ENCODE measurements around the gene PGM3.

PGM3 gene

GRCh38 chr6:83218646-83219045 lies 25.6 kb upstream of the PGM3 start:
- no peak for DNase-seq (ENCODE audit: low spot score)
- no peak overlapping the region for H3K27ac ChIP-seq
- TF ChIP-seq CTCF (IDR thresholded peaks at IDR 0.05): no peak
- H3K4me3 ChIP-seq: no peak overlapping the region

GRCh38 chr6:83216806-83217205 lies 23.7 kb upstream of the PGM3 start:
- no peak for TF ChIP-seq CTCF (IDR thresholded peaks at IDR 0.05)
- Histone ChIP-seq H3K27ac (no peak overlapping the region), H3K4me3 (no peak overlapping the region)
- no peak for DNase-seq (ENCODE audit: low spot score)

- H3K27ac ChIP-seq: peak overlapping the region; percentile 30 to 42
- H3K4me3 ChIP-seq: no peak overlapping the region
- peak; percentile 75 for DNase-seq (ENCODE audit: low spot score)
- peak; percentile 40 for TF ChIP-seq CTCF (IDR thresholded peaks at IDR 0.05)
Measured at GRCh38 chr6:83215131-83216047, 22.3 kb upstream of the PGM3 start.

- DNase-seq (ENCODE audit: low spot score): no peak
- H3K4me3 ChIP-seq: no peak overlapping the region
- H3K27ac ChIP-seq: no peak overlapping the region
- no peak for TF ChIP-seq CTCF (IDR thresholded peaks at IDR 0.05)
Measured at GRCh38 chr6:83202031-83202430, 9.0 kb upstream of the PGM3 start.

GRCh38 chr6:83199863-83200225 lies 6.8 kb upstream of the PGM3 start:
- TF ChIP-seq CTCF (IDR thresholded peaks at IDR 0.05): no peak
- DNase-seq (ENCODE audit: low spot score): no peak
- Histone ChIP-seq H3K4me3 (no peak overlapping the region), H3K27ac (no peak overlapping the region)

GRCh38 chr6:83199173-83199862 lies 6.3 kb upstream of the PGM3 start:
- no peak for TF ChIP-seq CTCF (IDR thresholded peaks at IDR 0.05)
- no peak for DNase-seq (ENCODE audit: low spot score)
- H3K4me3 ChIP-seq: no peak overlapping the region
- H3K27ac ChIP-seq: no peak overlapping the region
